GM12891 (cell line): ENCODE results near the gene TPD52L2. TPM values are rescaled to one million over a fixed set of nuclear protein-coding genes. Genes with fewer than 3 reads are reported as not detected.

ENCODE experiments used
- DNase-seq: peaks from one replicate; pipeline ENCODE4 v3.0.0; 2011; ENCODE audit warnings: low spot score; ENCODE audit not compliant: insufficient read length
- FAIRE-seq: peaks from 2 replicates; lab custom pipeline; 2011; peaks lifted over from hg19 to GRCh38; lab: Jason Lieb, UNC
- PAX5 ChIP-seq: IDR thresholded peaks from 2 replicates; pipeline ENCODE4 v1.6.1; 2011; ENCODE audit warnings: low read length, moderate library complexity, mild to moderate bottlenecking; ENCODE audit not compliant: insufficient read depth, severe bottlenecking
- POLR2A ChIP-seq: IDR thresholded peaks from 2 replicates; pipeline ENCODE4 v1.6.1; 2011; ENCODE audit warnings: low read depth, low read length, control low read depth
- POLR2AphosphoS5 ChIP-seq: IDR thresholded peaks from 2 replicates; pipeline ENCODE4 v1.6.1; 2011; ENCODE audit warnings: low read depth, low read length, control low read depth
- POU2F2 ChIP-seq: IDR thresholded peaks from 2 replicates; pipeline ENCODE4 v1.6.1; 2011; ENCODE audit warnings: low read depth, mild to moderate bottlenecking, control low read depth, low read length, moderate library complexity
- SPI1 ChIP-seq: IDR thresholded peaks from 2 replicates; pipeline ENCODE4 v1.6.1; 2011; ENCODE audit warnings: low read depth, low read length, control low read depth
- TAF1 ChIP-seq: IDR thresholded peaks from 2 replicates; pipeline ENCODE4 v1.6.1; 2011; ENCODE audit warnings: low read depth, low read length, control low read depth
- polyA plus RNA-seq: library from polyadenylated mRNA; unstranded; fragments of >200 nt; gene quantifications from one replicate; pipeline ENCODE4 v1.2.1, GENCODE V29; 2012; ENCODE audit warnings: low read depth, missing spikeins, inconsistent platforms; ENCODE audit not compliant: missing spikeins

The TPD52L2 gene
- 41.8 TPM for polyA plus RNA-seq

DNA sequence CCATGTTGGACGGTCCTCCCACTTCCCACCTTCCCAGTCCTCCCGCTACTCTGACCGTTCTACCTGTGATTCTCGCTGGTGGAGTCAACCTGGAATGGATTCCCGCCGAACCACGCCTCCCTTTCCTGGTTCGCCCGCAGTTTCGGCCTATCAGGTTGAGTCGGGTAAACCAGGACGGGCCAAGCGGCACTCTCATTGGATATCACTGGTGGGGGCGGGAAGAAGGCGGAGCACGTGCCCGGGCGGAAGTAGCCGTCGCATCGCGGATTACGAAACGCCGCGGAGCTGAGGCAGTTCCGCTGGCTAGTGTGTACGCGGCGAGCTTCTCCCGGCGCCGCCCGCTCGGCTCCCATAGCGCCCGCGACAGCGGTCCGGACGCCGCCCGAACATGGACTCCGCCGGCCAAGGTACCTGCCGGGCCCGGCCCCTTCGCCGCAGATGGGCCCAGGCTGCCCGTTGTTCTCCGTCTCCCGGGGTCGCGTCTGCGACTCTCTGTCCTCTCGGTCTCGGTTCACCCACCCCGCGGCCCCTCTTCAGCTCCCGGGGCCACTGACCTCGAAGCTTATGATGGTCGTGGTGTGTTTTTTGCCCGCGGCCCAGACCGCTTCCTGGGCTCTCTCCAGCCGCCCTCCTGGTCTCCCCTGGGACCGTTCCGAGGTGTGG, at the start of gene TPD52L2:
Gene TPD52L2 (plus strand): TSS at position 293 of the 663 bp plus-strand sequence. CDS start 96 bp downstream, at position 389.
- TF ChIP-seq SPI1 (peak; percentile 59), POU2F2 (peak; percentile 3; the same call in 1 of the 2 replicates), PAX5 (peak; percentile 17), POLR2AphosphoS5 (peak; percentile 84), POLR2A (peak; percentile 83), TAF1 (peak; percentile 57; the same call in 1 of the 2 replicates)
- peak; percentile 96 for DNase-seq
- FAIRE-seq: peak; percentile 98

DNA sequence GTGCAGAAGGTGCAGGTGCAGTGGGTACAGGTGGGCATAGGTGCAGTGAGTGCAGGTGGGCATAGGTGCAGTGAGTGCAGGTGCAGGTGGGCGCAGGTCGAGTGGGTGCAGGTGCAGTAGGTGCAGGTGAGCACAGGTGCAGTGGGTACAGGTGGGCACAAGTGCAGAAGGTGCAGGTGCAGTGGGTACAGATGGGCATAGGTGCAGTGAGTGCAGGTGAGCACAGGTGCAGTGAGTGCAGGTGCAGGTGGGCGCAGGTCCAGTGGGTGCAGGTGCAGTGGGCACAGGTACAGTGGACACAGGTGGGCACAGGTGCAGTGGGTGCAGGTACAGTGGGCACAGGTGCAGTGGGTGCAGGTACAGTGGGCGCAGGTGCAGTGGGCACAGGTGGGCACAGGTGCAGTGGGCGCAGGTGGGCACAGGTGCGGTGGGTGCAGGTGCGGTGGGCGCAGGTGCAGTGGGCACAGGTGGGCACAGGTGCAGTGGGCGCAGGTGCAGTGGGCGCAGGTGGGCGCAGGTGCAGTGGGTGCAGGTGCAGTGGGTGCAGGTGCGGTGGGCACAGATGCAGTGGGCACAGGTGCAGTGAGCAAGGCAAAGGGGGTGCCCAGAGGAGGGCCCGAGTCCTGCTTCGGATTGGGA, 49.3 kb upstream of the TPD52L2 start:
- FAIRE-seq: no peak
- no peak for TF ChIP-seq POLR2A
- no peak for TF ChIP-seq TAF1
- no peak for TF ChIP-seq POU2F2
- TF ChIP-seq PAX5: no peak
- TF ChIP-seq SPI1: no peak
- no peak for TF ChIP-seq POLR2AphosphoS5

DNA sequence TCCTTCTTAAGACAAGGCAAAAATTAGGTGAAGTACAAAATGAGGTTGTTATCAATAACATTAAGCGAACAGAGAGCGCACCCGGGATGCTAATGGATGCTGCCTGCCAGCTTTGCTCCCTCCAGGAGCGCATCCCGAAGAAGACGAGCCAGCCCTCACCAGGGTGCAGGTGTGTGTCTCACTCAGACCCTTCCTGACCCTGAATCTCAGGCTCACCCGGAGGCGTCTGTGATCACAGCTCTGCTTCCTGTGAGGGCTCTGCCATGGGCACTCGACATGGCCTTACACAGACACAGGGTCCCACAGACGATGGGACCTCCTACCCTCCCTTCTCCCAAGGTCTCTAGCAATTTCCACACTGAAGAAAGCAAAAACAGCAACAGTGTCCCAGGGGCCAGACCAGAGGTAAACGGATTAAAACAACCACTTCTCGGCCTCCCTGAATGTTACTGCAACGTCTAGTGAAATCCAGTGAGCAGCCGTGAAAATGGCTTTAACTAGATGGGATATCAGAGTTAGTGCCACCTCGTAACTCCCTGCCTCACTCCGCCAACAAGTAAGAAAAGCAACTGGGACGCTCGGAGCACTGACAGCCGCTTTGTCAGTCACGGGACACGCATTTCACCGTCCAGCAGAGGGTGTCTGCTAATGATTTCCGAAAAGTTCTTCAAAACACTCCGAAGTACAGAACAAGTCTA, 45.7 kb upstream of the TPD52L2 start:
- DNase-seq (no peak), FAIRE-seq (no peak)
- TF ChIP-seq POLR2A: no peak
- TF ChIP-seq POLR2AphosphoS5: no peak
- no peak for TF ChIP-seq TAF1
- no peak for TF ChIP-seq POU2F2
- no peak for TF ChIP-seq PAX5
- TF ChIP-seq SPI1: no peak

More for the DNA sequence above, 49.3 kb upstream of the TPD52L2 start:
- DNase-seq: no peak

DNA sequence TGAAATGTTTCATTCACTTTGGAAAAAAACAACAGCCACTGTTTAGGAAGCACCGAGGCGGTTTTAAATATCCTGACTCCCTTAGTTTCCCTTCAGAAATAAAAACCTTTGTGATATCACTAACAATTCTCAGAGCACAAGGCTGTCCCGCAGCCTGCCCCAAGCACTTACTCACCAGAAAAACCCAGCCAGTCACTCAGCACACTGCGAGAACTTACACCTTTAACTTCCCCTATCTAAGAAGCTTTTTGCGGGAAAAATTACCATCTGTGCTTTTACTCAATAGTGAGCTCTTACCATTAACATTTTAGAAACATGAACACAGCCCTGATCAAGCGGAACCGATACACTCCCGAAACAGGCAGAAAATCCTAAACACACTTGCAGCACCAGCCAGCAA, 43.3 kb upstream of the TPD52L2 start:
- DNase-seq: no peak
- no peak for FAIRE-seq
- TF ChIP-seq POU2F2 (no peak), SPI1 (no peak), POLR2A (no peak), PAX5 (no peak), POLR2AphosphoS5 (no peak), TAF1 (no peak)

DNA sequence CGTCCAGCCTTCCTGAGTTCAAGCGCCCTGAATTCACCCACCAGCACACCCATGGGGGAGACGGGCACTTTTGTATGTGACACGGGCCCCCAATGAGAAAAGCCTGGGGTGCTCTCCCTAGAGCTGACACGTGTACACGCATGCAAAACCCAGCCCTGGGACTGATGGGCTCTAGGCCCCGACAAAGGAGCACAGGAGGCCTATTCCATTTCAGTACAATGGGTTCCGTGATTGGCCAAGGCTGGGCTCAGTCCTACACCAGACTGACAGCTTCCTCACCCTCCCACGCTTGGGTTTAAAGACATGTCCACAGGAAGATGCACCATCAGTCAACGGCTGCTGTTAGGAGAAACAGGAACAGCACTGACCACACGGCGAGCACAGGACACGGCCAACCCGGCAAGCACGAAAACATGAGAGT, 42.8 kb upstream of the TPD52L2 start:
- no peak for FAIRE-seq
- TF ChIP-seq POU2F2 (no peak), SPI1 (no peak), POLR2AphosphoS5 (no peak), POLR2A (no peak)
- no peak for DNase-seq

DNA sequence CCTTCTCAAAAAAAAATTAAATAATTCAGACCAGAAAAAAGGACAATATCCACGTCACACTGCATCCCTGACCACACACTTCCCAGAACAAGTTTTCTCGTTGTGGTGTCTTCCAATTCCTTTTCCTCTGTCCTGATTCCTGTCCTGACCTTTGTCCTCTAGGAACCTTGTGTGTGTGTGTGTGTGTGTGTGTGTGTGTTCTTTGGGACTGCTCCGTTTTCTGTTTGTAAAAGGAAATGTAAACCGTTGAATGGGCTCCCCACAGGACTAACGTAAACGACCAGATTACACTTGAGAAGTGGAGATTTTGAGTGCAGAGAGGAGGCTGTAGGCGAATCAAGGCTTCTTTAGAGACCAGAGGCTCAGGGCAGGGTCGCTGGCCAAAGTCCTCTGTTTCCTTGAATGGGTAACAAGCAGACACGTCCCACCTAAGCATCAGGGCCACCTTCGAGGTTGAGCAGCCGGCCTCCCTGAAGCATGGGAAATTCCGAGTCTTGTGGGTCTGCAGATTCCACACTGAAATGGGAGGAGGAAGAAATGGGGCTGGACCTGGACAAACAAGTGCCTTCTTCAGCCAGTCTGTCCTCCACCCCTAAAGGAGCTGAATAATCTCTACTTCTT, 41.3 kb upstream of the TPD52L2 start:
- FAIRE-seq: no peak
- TF ChIP-seq POU2F2 (no peak), SPI1 (no peak), POLR2AphosphoS5 (no peak), TAF1 (no peak), POLR2A (no peak), PAX5 (no peak)
- no peak for DNase-seq

DNA sequence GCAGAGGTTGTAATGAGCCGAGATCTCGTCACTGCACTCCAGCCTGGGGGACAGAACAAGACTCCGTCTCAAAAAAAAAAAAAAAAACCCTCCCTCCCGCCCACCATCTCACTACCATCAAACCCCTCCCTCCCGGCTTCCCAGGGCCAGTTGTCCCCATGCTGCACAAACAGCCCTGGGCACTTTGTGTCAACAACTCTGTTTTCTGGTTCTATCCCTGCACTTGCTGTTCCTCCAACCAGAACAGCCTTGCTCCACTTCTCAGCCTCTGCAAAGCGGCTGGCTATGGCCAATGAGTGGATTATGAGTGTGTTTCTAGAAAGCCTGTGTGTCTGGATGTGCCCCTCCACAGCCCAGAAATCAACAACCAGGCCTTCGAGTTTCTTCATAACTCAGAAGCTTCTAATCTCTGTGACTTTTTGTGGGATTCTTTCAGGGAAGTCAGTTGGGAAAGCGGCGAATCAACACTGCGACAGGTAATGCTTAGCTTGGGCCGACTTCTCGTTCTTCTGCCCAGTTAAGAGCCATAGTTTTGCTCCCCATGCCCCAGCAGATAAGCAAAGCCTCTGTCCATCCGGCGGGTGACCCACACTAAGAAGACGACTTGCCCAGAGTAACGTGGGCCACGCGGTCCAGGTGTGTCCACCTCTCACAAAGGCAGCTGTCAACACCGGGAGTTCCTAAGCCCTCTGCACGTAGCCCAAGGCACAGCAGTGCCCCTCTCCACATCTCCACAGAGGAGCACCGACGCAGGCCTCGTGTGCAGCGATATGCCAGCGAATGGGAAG, 39.5 kb upstream of the TPD52L2 start:
- DNase-seq (no peak), FAIRE-seq (no peak)
- TF ChIP-seq POLR2A (no peak), POLR2AphosphoS5 (no peak), TAF1 (no peak), PAX5 (no peak), POU2F2 (no peak), SPI1 (no peak)

DNA sequence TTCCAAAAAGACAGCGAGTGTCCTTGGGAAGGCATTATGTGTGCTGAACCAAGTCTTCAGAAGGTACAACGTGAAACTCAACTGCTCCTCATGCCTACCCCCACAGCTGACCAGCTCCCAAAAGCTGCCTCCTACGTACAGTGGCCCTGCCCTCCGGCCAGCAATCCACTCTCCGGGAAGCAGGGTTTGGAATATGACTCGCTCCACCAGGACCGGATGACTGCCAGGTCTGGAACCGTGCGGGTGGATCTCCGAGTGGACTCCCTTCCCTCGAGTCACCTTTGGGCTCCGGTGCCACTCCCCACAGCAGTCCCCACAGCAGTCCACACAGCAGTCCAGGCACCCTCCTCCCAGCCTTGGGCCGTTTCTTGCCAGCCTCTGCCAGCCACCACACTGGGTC, 38.3 kb upstream of the TPD52L2 start:
- no peak for DNase-seq
- TF ChIP-seq PAX5 (no peak), SPI1 (no peak), POU2F2 (no peak), POLR2A (no peak), TAF1 (no peak)
- FAIRE-seq: no peak

DNA sequence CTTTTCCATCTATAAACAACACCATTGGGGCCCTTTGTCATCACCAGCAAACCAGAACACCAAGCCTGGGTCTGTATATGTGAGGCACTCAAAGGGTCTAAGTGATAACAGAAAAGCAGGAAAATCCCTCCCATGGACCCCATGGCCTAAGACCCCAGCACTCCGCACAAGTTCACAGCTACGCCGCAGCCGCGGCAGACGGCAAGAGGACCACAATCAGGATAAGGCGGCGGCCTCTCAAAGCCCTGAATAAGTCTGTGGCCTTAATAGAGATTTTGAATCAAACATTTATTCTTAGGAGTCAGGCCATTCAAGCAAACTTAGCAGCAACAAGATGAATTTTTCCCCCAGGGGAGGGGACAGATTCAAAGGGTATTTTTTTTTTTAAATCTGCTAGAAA, 36.9 kb upstream of the TPD52L2 start:
- FAIRE-seq (no peak), DNase-seq (no peak)
- TF ChIP-seq POLR2A (no peak), TAF1 (no peak), POLR2AphosphoS5 (no peak), SPI1 (no peak), POU2F2 (no peak), PAX5 (no peak)
